ENCODE data around the gene FEN1. TPM values are rescaled to one million over a fixed set of nuclear protein-coding genes. Genes with fewer than 3 reads are reported as not detected.

Gene FEN1
- total and polyA plus RNA-seq, 4 donors: 4.5 to 46.5 (median 9.5) TPM

DNA sequence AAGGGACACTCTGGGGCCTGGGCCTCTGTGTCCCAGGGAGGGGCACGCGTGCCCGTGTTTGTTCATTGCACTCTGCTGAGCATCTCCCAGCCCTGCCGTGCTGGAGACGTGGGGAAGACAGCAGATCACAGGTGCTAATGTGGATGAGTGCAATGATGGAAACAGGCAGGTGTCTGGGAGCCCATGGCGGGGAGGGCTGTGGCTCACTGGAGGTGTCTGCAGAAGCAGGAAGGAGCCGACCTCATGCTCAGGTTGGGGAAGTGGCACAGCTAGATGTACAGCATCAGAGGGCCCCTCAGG, 8.3 kb upstream of the FEN1 start (continued):
- TF ChIP-seq, protein P1, sequence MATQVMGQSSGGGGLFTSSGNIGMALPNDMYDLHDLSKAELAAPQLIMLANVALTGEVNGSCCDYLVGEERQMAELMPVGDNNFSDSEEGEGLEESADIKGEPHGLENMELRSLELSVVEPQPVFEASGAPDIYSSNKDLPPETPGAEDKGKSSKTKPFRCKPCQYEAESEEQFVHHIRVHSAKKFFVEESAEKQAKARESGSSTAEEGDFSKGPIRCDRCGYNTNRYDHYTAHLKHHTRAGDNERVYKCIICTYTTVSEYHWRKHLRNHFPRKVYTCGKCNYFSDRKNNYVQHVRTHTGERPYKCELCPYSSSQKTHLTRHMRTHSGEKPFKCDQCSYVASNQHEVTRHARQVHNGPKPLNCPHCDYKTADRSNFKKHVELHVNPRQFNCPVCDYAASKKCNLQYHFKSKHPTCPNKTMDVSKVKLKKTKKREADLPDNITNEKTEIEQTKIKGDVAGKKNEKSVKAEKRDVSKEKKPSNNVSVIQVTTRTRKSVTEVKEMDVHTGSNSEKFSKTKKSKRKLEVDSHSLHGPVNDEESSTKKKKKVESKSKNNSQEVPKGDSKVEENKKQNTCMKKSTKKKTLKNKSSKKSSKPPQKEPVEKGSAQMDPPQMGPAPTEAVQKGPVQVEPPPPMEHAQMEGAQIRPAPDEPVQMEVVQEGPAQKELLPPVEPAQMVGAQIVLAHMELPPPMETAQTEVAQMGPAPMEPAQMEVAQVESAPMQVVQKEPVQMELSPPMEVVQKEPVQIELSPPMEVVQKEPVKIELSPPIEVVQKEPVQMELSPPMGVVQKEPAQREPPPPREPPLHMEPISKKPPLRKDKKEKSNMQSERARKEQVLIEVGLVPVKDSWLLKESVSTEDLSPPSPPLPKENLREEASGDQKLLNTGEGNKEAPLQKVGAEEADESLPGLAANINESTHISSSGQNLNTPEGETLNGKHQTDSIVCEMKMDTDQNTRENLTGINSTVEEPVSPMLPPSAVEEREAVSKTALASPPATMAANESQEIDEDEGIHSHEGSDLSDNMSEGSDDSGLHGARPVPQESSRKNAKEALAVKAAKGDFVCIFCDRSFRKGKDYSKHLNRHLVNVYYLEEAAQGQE (IDR thresholded peaks at IDR 0.05): no peak
- TF ChIP-seq HNF4G (IDR thresholded peaks at IDR 0.05): no peak
- no peak for TF ChIP-seq RAD21 (IDR thresholded peaks at IDR 0.05)

DNA sequence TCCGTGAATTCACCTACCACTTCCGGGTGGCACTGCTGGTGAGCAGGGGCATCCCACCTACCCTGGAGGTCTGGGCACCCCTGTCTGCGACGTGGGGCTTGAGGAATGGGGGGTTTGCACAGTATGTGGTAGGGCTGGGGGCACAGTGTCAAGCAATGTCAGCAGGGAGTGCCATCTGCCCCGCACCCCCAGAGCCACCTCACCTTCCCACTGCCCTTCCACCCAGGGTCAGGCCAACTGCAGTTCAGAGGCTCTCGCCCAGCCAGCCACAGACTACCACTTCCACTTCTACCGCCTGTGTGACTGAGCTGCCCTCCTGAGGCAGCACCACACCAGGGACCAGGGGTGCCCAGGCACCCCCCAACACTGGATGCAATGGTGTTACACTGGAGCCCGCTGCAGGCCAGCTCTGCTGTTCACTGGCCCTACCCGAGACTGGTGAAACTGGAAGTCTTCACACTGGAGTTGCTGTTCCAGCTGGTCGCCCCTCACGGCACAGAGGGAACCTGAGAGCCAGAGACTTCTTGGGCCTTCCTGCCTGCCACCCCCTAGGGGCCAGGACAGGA, 6.8 kb upstream of the FEN1 start:
- Histone ChIP-seq H3K9me3 (ENCODE audit: control insufficient read depth in 4 of 4, low read length in 3 of 4) (no peaks in the 10 kb centered on the region), H3K4me3 (ENCODE audit: low read depth in 1 of 3, low read length in 3 of 3) (no peak overlapping the region), H3K9ac (ENCODE audit: low read depth in 1 of 2, low read length in 2 of 2) (no peak overlapping the region), H3K4me1 (ENCODE audit: control insufficient read depth in 4 of 4, insufficient read depth in 4 of 4, low read length in 3 of 4) (no peaks in the 10 kb centered on the region), H3K36me3 (ENCODE audit: control insufficient read depth in 4 of 4, insufficient read depth in 3 of 4, low read depth in 1 of 4, low read length in 3 of 4) (peaks cover 15 to 85% (median 33%) of the 10 kb centered on the region in 4 donors), H3K27me3 (ENCODE audit: control insufficient read depth in 4 of 4, insufficient read depth in 4 of 4, low read length in 3 of 4) (no peaks in the 10 kb centered on the region), H3K27ac (ENCODE audit: low read depth in 1 of 2, low read length in 2 of 2) (no peak overlapping the region)
- no peak for DNase-seq (ENCODE audit: low spot score)
- TF ChIP-seq GABPA (IDR thresholded peaks at IDR 0.05 in 1 of 2, conservative IDR thresholded peaks at IDR 0.05 in 1 of 2) (no peak), SP1 (IDR thresholded peaks at IDR 0.05) (no peak), TAF1 (conservative IDR thresholded peaks at IDR 0.05) (no peak), NR2F2 (IDR thresholded peaks at IDR 0.05) (no peak), RXRA (IDR thresholded peaks at IDR 0.05) (no peak), EGR1 (IDR thresholded peaks at IDR 0.05; ENCODE audit: low read depth in 2 of 2) (no peak), FOXA2 (IDR thresholded peaks at IDR 0.05) (no peak), HNF4G (IDR thresholded peaks at IDR 0.05) (no peak), HNF4A (conservative IDR thresholded peaks at IDR 0.05) (no peak), YY1 (IDR thresholded peaks at IDR 0.05) (no peak), JUND (IDR thresholded peaks at IDR 0.05) (no peak), RAD21 (IDR thresholded peaks at IDR 0.05) (no peak)
- TF ChIP-seq, protein P2, sequence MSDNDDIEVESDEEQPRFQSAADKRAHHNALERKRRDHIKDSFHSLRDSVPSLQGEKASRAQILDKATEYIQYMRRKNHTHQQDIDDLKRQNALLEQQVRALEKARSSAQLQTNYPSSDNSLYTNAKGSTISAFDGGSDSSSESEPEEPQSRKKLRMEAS (IDR thresholded peaks at IDR 0.05): no peak
- TF ChIP-seq, protein P3, sequence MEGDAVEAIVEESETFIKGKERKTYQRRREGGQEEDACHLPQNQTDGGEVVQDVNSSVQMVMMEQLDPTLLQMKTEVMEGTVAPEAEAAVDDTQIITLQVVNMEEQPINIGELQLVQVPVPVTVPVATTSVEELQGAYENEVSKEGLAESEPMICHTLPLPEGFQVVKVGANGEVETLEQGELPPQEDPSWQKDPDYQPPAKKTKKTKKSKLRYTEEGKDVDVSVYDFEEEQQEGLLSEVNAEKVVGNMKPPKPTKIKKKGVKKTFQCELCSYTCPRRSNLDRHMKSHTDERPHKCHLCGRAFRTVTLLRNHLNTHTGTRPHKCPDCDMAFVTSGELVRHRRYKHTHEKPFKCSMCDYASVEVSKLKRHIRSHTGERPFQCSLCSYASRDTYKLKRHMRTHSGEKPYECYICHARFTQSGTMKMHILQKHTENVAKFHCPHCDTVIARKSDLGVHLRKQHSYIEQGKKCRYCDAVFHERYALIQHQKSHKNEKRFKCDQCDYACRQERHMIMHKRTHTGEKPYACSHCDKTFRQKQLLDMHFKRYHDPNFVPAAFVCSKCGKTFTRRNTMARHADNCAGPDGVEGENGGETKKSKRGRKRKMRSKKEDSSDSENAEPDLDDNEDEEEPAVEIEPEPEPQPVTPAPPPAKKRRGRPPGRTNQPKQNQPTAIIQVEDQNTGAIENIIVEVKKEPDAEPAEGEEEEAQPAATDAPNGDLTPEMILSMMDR (IDR thresholded peaks at IDR 0.05; ENCODE audit: low read depth, low read length, missing input control): no peak
- TF ChIP-seq, protein P1 (IDR thresholded peaks at IDR 0.05): no peak
- TF ChIP-seq, protein P4, sequence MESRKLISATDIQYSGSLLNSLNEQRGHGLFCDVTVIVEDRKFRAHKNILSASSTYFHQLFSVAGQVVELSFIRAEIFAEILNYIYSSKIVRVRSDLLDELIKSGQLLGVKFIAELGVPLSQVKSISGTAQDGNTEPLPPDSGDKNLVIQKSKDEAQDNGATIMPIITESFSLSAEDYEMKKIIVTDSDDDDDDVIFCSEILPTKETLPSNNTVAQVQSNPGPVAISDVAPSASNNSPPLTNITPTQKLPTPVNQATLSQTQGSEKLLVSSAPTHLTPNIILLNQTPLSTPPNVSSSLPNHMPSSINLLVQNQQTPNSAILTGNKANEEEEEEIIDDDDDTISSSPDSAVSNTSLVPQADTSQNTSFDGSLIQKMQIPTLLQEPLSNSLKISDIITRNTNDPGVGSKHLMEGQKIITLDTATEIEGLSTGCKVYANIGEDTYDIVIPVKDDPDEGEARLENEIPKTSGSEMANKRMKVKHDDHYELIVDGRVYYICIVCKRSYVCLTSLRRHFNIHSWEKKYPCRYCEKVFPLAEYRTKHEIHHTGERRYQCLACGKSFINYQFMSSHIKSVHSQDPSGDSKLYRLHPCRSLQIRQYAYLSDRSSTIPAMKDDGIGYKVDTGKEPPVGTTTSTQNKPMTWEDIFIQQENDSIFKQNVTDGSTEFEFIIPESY (IDR thresholded peaks at IDR 0.05): no peak
- TF ChIP-seq, protein P5, sequence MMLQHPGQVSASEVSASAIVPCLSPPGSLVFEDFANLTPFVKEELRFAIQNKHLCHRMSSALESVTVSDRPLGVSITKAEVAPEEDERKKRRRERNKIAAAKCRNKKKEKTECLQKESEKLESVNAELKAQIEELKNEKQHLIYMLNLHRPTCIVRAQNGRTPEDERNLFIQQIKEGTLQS (IDR thresholded peaks at IDR 0.05): no peak
- WGBS: 94% methylated on average over 11 of the region's 11 CpGs

All from liver (tissue), 9 donors.